ENCODE data around the gene ATP6V1E1. TPM values are rescaled to one million over a fixed set of nuclear protein-coding genes. Genes with fewer than 3 reads are reported as not detected.

The ATP6V1E1 gene
- total RNA-seq, 4 donors from 2014 or later: 159 to 181 (median 165) TPM

- TF ChIP-seq, protein P1, sequence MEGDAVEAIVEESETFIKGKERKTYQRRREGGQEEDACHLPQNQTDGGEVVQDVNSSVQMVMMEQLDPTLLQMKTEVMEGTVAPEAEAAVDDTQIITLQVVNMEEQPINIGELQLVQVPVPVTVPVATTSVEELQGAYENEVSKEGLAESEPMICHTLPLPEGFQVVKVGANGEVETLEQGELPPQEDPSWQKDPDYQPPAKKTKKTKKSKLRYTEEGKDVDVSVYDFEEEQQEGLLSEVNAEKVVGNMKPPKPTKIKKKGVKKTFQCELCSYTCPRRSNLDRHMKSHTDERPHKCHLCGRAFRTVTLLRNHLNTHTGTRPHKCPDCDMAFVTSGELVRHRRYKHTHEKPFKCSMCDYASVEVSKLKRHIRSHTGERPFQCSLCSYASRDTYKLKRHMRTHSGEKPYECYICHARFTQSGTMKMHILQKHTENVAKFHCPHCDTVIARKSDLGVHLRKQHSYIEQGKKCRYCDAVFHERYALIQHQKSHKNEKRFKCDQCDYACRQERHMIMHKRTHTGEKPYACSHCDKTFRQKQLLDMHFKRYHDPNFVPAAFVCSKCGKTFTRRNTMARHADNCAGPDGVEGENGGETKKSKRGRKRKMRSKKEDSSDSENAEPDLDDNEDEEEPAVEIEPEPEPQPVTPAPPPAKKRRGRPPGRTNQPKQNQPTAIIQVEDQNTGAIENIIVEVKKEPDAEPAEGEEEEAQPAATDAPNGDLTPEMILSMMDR (IDR thresholded peaks at IDR 0.05; ENCODE audit: low read depth): no peak
Observed at GRCh38 chr22:17656870-17657395, 28.4 kb upstream of the ATP6V1E1 start.

DNA sequence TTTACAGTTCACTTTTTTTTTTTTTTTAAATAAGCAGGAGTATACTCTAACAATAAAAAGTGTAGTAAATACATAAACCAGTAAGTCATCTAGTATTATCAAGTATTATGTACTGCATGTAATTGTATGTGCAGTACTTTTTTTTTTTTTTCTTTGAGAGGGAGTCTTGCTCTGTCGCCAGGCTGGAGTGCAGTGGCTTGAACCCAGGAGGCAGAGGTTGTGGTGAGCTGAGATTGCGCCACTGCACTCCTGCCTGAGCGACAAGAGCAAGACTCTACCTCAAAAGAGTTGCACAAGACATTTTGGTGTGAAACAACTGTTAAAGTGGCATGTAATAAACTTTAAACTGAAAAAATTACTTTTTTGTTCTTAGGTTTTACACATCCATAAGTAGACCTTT is 26.7 kb upstream of the ATP6V1E1 start:
- TF ChIP-seq, protein P1 (IDR thresholded peaks at IDR 0.05; ENCODE audit: low read depth): no peak

DNA sequence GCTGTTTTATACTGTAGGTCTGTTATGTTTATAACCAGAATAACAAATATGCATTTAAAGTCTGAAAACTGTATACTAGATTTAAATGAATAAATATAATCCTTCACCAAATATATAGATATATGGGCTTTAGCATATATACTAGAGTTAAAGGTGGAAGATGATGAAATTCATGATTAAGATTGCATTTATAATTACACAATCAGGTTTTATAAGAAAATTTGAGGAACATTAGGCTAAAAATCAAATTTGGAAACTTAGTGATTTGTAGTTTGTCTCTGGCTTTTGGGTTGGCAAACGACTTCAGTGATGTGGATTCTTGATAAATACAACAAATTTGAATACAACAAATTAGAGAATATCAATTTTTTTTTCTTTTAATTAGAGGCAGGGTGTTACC is 20.0 kb upstream of the ATP6V1E1 start:
- TF ChIP-seq, protein P1 (IDR thresholded peaks at IDR 0.05; ENCODE audit: low read depth): no peak

- TF ChIP-seq, protein P1 (IDR thresholded peaks at IDR 0.05; ENCODE audit: low read depth): no peak
Observed at GRCh38 chr22:17647991-17648390, 19.4 kb upstream of the ATP6V1E1 start.

DNA sequence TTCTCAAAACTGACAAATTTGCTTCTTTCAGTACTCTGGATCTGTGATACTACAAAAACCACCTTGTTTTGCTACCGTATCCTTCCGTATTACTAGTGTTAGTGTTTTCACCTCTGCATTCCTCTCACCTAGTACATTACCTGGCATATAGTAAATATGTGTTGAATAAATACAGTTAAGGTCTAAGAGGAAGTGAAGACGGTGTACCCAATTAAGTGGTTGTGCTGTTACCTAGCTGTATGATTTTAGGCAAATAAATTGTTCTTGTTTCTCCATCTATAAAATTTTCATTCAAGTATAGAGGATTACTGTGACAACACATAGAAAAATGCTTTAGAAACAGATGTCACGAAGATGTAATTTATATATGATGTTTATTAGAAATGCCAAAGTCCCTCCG is 18.9 kb upstream of the ATP6V1E1 start:
- TF ChIP-seq, protein P1 (IDR thresholded peaks at IDR 0.05; ENCODE audit: low read depth): no peak

DNA sequence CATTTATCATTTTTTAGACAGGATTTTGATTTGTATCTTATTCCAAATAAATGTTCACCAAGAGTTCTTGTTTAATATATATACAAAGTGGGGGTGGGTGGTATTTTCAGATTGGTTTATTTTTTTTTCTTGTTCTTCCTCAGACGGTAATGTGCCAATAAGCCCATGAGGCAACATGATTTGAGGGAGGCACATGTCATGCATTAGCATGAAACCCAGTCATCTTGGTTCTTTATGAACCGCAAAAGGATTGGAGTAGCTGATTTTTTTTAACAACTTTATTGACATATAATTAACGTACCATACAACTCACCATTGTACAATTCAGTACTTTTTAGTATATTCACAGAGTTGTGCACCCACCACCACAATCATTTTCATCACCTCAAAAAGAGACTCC is 12.7 kb upstream of the ATP6V1E1 start:
- TF ChIP-seq, protein P1 (IDR thresholded peaks at IDR 0.05; ENCODE audit: low read depth): no peak

DNA sequence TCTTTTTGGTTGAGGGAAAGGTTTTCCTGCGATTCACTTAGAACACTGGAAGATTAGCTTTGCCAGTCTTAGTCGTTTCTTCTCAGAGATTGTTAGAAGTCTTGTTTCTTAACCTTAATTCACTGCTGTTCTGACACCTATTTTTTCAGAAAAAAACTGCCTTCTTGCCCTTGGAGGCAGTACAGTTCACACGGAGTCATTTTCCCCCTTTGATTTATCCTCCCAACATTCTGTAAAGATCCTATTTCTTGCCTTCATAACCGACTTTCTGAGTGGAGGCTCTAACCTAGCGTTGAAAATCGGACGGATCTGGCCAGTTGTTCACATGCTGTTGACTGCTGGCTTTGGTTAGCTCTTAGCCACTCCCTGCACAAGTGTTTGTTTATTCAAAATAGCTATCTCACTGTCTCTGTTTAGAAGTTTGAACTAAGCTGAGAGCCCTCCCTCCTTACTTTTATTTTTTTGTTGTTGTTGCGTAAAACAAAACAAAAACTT is 10.7 kb upstream of the ATP6V1E1 start:
- TF ChIP-seq, protein P1 (IDR thresholded peaks at IDR 0.05; ENCODE audit: low read depth): no peak
